SK-N-DZ (cell line): ENCODE data around the gene DQX1. TPM values are rescaled to one million over a fixed set of nuclear protein-coding genes. Genes with fewer than 3 reads are reported as not detected.
"Not testable (repeated sequence)": the region's sequence is repeated elsewhere in the genome, so short reads cannot be mapped to it uniquely, and the experiment has no call there.

Source experiments
- DNase-seq: peaks from one replicate; pipeline ENCODE4 v3.0.0-alpha.2; 2015; ENCODE audit warnings: low spot score
- polyA plus RNA-seq, 2 experiments: library from polyadenylated mRNA; depleted of rRNA; stranded (reverse); fragments of >200 nt; gene quantifications; 2 replicates each; pipeline ENCODE4 v1.2.3, GENCODE V29; 2014

The DQX1 gene
- polyA plus RNA-seq (2014; cell fraction: cytosol; rRNA removed), result 0.22 and 0.33 TPM in 2 replicates
- polyA plus RNA-seq (2014; cell fraction: nucleus; rRNA removed), result 7.7 and 10.3 TPM in 2 replicates

GRCh38 chr2:74525717-74526648, at the start of gene DQX1:
Gene DQX1 (minus strand): TSS chr2:74526231. CDS start chr2:74525729, 502 bp downstream.
- DNase-seq, result no peak

DNA sequence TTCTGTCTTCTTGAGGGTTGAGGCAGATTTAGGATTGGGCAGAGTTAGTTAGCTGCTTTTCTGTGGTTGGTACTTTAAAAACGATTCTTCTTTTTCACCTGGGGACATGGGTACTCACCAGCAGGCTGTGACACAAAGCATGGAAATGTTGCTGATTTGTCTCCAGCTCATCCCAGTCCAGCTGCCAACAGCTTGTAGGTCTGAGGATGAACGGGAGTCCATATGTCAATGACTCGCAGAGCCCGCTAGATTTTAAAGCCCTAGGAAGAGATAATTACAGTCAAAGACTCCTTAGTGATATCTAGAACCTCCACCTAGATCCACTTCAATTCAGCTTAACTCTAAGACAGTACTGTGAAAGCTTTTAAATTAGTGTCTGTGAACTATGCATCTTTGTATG, 49.3 kb upstream of the DQX1 start:
- no peak for DNase-seq

GRCh38 chr2:74573747-74574562, 47.9 kb upstream of the DQX1 start:
- no peak for DNase-seq

GRCh38 chr2:74572178-74572925, 46.3 kb upstream of the DQX1 start:
- no peak for DNase-seq

GRCh38 chr2:74571058-74571457, 45.0 kb upstream of the DQX1 start:
- DNase-seq, result no peak

DNA sequence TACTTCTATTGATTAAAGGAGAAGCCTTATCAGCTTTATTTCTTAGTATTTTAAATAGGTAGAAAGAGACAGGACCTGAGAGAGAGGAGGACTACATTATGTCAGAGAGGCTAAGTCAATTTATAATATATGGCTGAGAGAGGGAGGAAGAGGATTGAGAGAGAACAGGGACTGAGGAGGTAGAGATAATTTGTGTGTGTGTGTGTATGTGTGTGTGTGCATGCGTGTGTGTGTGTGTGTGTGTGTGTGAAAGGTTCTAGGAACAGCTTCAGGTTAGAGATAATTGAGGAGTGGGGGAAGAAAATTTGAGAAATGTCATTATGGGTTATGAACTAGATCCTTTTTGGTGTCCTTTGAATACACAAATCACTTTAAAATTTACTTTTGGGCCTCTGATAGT, 43.7 kb upstream of the DQX1 start:
- no peak for DNase-seq

DNA sequence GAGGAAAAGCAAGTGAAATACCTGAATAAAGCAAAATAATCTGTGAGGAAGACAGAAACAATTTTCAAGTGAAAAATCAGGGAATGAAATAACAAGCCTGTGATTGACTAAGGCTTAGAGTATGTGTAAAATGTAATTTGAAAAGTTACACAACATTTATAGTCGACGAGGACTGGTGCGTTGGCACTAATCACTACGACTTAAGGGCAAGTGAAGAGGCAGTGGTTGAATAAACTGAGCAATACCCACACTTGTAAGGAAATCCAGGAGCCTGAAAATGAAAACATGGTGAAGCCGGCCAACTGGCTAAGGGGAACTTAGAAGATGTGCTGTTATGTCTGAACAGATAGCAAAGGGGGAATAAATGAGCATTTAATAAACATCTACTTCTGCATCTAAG, 41.9 kb upstream of the DQX1 start:
- DNase-seq, result no peak

DNA sequence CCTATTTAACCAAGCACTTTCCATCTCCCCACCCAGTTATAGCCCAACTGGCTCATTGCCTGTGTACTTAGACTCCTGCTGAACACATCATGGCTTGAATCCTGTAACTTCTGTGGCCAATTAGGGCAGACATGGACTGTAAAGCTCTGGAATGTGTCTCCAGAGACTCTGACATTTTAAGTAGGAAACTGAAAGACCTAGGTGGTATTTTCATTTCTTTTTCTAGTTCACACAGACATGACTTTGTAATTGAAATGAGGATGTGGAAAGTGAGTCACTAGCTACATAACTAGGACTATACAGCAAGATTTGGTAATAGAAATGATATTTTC, 40.7 kb upstream of the DQX1 start:
- DNase-seq, result no peak

DNA sequence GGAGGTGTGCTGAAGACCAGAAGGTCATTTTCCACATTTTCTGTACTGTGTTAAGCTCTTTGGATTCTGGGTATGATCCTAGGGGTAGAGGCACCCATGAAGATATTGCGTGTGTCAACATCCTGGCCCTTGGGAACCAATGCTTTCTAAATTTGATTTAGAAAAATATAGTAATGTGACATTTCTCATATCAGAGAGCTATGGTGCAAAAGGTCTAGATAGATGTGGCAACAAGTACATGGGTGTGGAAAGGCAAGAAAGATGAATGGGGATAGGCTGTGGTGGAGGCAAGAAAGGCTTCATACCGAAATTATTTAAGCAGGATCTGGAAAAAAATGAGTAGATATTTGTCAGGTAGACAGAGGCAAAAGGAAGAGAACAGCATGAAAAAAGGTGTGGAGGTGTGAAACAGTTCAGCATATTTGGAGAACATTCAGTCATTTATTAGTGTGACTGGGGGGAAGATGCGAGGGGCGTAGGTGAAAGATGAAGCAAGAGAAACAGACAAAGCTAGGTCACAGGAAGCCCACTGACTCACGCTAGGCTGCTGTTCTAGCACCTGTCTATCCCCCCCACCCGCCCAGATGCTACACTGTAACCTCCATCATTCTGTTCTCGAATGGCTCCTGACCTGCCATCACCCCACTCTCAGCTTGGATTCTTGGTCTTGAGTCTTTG, 40.2 kb upstream of the DQX1 start:
- no peak for DNase-seq

- DNase-seq, result no peak
Observed at GRCh38 chr2:74564222-74564621, 38.2 kb upstream of the DQX1 start.

DNA sequence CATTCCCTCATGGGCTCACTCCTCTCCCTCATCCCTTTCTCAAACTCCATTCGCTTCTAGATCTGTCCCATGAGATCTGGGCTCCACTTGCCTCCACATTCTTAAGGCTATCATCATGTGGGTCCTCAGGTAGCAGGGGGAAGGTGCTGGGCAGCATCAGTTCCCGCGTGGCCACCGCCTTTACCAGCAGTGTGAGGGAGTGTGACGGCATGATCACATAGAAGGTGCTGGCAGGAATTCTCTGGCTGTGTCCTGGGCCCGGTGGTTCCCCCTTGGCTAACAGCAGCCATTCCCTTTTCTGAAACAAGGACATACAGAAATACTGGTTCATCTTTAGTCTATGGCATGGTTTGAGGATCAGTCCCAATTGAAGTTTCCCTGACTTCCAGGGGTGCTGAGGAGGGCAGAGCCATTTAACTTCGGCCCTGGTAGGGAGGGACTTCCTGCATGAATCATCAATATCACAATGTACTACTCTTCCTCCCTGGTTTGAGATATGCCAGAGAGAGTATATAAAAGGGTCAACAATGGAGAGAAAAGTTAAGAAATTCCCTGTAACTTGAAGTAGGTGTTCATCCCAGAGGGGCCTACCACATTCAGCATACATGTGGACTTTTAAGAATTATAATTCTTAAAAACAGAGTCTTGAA, 36.2 kb upstream of the DQX1 start:
- no peak for DNase-seq

- not testable (repeated sequence) for DNase-seq
Observed at GRCh38 chr2:74561022-74561421, 35.0 kb upstream of the DQX1 start.

GRCh38 chr2:74560591-74560990, 34.6 kb upstream of the DQX1 start:
- DNase-seq, result no peak

GRCh38 chr2:74559912-74560311, 33.9 kb upstream of the DQX1 start:
- no peak for DNase-seq

DNA sequence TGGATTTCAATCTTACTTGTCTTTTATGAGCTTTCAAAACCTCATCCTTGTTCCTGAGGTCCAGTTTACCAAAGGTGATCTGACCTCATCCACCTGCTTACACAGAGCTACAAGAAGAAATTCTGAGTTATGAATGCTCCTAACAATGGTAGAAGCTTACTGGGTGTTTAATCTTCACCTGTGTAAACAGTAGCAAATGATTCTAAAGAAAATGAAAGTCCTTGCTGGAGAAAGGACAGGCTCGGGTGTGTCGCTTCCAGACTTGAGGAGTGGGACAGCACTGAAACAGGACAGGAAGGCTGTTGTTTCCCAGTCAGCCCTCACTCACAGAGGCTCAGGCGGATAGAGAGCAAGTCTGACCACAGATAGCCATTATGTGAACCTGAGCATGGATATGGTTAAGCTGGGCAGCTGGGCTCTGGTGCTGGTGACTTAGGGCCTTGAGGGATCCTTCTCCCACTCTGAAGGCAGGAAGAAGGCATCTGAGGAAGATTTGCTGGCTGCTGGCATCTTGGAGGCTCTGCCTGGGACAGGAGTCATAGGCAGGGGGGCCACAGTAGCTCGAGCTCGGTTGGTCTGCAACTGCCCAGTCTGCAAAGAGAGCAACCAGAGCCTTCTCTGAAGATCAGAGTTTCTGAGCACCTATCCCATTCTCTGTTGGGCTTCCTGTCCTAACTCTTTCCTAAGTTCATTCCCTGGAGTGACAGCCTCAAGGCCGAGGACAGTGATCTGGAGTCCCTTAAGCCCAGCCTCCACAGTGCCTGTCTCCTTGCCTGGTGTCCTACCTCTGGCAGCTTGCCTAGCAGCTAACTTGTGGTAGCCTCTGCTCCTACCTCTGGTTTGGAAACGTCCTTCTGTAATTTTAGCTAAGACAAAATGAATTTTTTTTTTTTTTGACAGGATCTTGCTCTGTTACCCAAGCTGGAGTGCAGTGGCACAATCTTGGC, 32.5 kb upstream of the DQX1 start:
- DNase-seq, result no peak

DNA sequence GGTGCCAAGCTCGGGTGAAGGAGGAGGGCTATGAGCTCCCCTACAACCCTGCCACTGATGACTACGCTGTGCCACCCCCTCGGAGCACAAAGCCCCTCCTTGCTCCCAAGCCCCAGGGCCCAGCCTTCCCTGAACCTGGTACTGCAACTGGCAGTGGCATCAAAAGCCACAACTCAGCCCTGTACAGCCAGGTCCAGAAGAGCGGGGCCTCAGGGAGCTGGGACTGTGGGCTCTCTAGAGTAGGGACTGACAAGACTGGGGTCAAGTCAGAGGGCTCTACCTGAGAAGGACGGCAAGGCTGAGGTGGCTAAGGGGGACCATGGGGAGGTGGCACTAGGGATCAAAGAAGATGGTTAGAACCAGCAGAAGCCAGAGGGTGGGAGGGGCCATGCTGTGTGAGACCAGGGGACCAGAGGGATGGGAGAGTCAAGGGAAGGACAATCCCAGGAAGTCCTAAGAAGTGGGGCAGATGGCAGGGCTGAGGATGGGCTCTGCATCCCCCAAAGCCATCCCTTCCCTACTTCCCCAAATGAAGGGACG, 30.9 kb upstream of the DQX1 start:
- no peak for DNase-seq

- no peak for DNase-seq
Observed at GRCh38 chr2:74556159-74556558, 30.1 kb upstream of the DQX1 start.

DNA sequence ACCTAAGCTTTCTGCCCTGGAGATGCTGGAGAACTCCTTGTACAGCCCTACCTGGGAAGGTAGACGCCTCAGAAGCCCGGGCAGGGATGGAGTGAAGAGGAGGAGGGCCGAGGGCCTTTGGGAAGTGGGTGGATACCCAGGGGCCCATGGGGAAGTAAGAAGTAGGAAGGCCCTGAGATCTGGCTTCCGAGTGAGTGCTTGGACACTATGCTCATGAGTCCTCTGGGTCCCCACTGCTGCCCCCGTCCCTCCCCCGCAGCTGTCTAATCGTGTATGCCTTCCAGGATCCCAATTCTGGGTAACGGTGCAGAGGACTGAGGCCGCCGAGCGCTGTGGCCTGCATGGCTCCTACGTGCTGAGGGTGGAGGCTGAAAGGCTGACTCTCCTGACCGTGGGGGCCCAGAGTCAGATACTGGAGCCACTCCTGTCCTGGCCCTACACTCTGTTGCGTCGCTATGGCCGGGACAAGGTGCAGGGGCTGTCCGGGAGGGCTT, 29.6 kb upstream of the DQX1 start:
- DNase-seq, result no peak
